Natural killer cell treated with Interleukin-12 subunit alpha and Interleukin-12 subunit beta and Interleukin-15 and Interleukin-18, amount 100 ng/mL, for 72 hours (primary cell): ENCODE results near the gene SCAF8. TPM values are rescaled to one million over a fixed set of nuclear protein-coding genes. Genes with fewer than 3 reads are reported as not detected.
A peak's percentile ranks its signal among the peaks of the same experiment; 100 is the strongest.
"Not testable (repeated sequence)": the region's sequence is repeated elsewhere in the genome, so short reads cannot be mapped to it uniquely, and the experiment has no call there.

ENCODE experiments used
- ATAC-seq, 2 donors: fragments of 150-1000 bp; cut with Tn5 transposase in 1 of 2; sonication (Bioruptor Pico), chemical (Tn5 transposase) in 1 of 2; 2 replicates each; pipeline ENCODE4 v1.10.0; 2021
- DNase-seq: peaks from one replicate; pipeline ENCODE4 v3.0.0; 2022; ENCODE audit warnings: low spot score
- H3K27ac Mint-ChIP-seq, 2 donors: 1 replicate in 1 of 2; 2 replicates in 1 of 2; pipeline ENCODE4 v1.8.0; 2022; ENCODE audit warnings: mixed read lengths in 2 of 2, mild to moderate bottlenecking in 1 of 2, moderate library complexity in 1 of 2
- H3K27me3 Mint-ChIP-seq, 2 donors: 1 replicate in 1 of 2; 2 replicates in 1 of 2; pipeline ENCODE4 v1.8.0; 2022; ENCODE audit warnings: mixed read lengths in 2 of 2
- H3K36me3 Mint-ChIP-seq: one replicate; pipeline ENCODE4 v1.8.0; 2022; ENCODE audit warnings: mixed read lengths
- H3K4me1 Mint-ChIP-seq, 2 donors: 1 replicate in 1 of 2; 2 replicates in 1 of 2; pipeline ENCODE4 v1.8.0; 2022; ENCODE audit warnings: low read depth in 2 of 2, mixed read lengths in 2 of 2, mild to moderate bottlenecking in 1 of 2
- H3K4me3 Mint-ChIP-seq: one replicate; pipeline ENCODE4 v1.8.0; 2022; ENCODE audit warnings: mixed read lengths
- H3K9me3 Mint-ChIP-seq: 2 replicates; pipeline ENCODE4 v1.8.0; 2022; ENCODE audit warnings: mixed read lengths
- total RNA-seq, 2 donors: library from RNA; stranded (reverse); gene quantifications; one replicate each; pipeline ENCODE4 v1.2.3, GENCODE V29; 2022

SCAF8 gene
- total RNA-seq, 2 donors from 2014 or later, result 39.3 to 43.4 TPM

GRCh38 chr6:154811663-154812062 is 78.4 kb downstream of the SCAF8 start:
- H3K9me3 Mint-ChIP-seq, ATAC-seq: not testable (repeated sequence)
- H3K36me3 Mint-ChIP-seq, result peaks cover 44% of the 10 kb centered on the region

GRCh38 chr6:154814063-154814462 is 80.8 kb downstream of the SCAF8 start:
- Mint-ChIP-seq H3K9me3 (no peaks in the 10 kb centered on the region), H3K27me3 (no peaks in the 10 kb centered on the region), H3K4me3 (no peak overlapping the region), H3K27ac (no peak overlapping the region), H3K4me1 (peaks cover 4 to 6% of the 10 kb centered on the region in 2 donors), H3K36me3 (peaks cover 56% of the 10 kb centered on the region)
- ATAC-seq, result no peak
- no peak for DNase-seq

More at GRCh38 chr6:154811663-154812062, 78.4 kb downstream of the SCAF8 start:
- H3K4me3 Mint-ChIP-seq, DNase-seq, H3K4me1 Mint-ChIP-seq, H3K27me3 Mint-ChIP-seq, H3K27ac Mint-ChIP-seq: not testable (repeated sequence)

- H3K27ac Mint-ChIP-seq, result peak overlapping the region; percentile 14 to 41
- no peaks in the 10 kb centered on the region for H3K27me3 Mint-ChIP-seq
- H3K36me3 Mint-ChIP-seq, result peaks cover 41% of the 10 kb centered on the region
- H3K4me1 Mint-ChIP-seq, result peaks cover 4 to 7% of the 10 kb centered on the region in 2 donors
- no peak overlapping the region for H3K4me3 Mint-ChIP-seq
- DNase-seq (no peak), ATAC-seq (no peak)
- H3K9me3 Mint-ChIP-seq, result no peaks in the 10 kb centered on the region
Observed at GRCh38 chr6:154815938-154816820, 83.0 kb downstream of the SCAF8 start.

GRCh38 chr6:154821099-154821498 is 87.9 kb downstream of the SCAF8 start:
- no peak for DNase-seq
- Mint-ChIP-seq H3K9me3 (no peaks in the 10 kb centered on the region), H3K4me1 (peaks cover 11 to 14% of the 10 kb centered on the region in 2 donors), H3K27ac (no peak overlapping the region), H3K36me3 (peaks cover 38% of the 10 kb centered on the region), H3K27me3 (no peaks in the 10 kb centered on the region), H3K4me3 (no peak overlapping the region)
- no peak for ATAC-seq

GRCh38 chr6:154821638-154822037 is 88.4 kb downstream of the SCAF8 start:
- DNase-seq, result no peak
- H3K27ac Mint-ChIP-seq, result peak overlapping the region in 1 of 2 donors; percentile 47
- H3K9me3 Mint-ChIP-seq, result no peaks in the 10 kb centered on the region
- no peak for ATAC-seq
- H3K4me1 Mint-ChIP-seq, result peaks cover 11 to 14% of the 10 kb centered on the region in 2 donors
- H3K36me3 Mint-ChIP-seq, result peaks cover 33% of the 10 kb centered on the region
- H3K4me3 Mint-ChIP-seq, result no peak overlapping the region
- no peaks in the 10 kb centered on the region for H3K27me3 Mint-ChIP-seq

GRCh38 chr6:154822947-154823558 is 89.8 kb downstream of the SCAF8 start:
- peaks cover 11 to 19% of the 10 kb centered on the region in 2 donors for H3K4me1 Mint-ChIP-seq
- H3K36me3 Mint-ChIP-seq, result peaks cover 32% of the 10 kb centered on the region
- no peaks in the 10 kb centered on the region for H3K27me3 Mint-ChIP-seq
- H3K9me3 Mint-ChIP-seq, result no peaks in the 10 kb centered on the region
- peak overlapping the region in 1 of 2 donors; percentile 10 for H3K27ac Mint-ChIP-seq
- no peak overlapping the region for H3K4me3 Mint-ChIP-seq
- no peak for DNase-seq
- ATAC-seq, result no peak

GRCh38 chr6:154824076-154824475 is 90.9 kb downstream of the SCAF8 start:
- ATAC-seq (no peak), DNase-seq (no peak)
- Mint-ChIP-seq H3K27ac (no peak overlapping the region), H3K4me3 (no peak overlapping the region), H3K9me3 (no peaks in the 10 kb centered on the region), H3K4me1 (peaks cover 11 to 19% of the 10 kb centered on the region in 2 donors), H3K27me3 (no peaks in the 10 kb centered on the region), H3K36me3 (peaks cover 25% of the 10 kb centered on the region)

GRCh38 chr6:154829970-154830369 is 96.8 kb downstream of the SCAF8 start:
- ATAC-seq (no peak), DNase-seq (no peak)
- peaks cover 3 to 12% of the 10 kb centered on the region in 2 donors for H3K4me1 Mint-ChIP-seq
- no peaks in the 10 kb centered on the region for H3K27me3 Mint-ChIP-seq
- peaks cover 13% of the 10 kb centered on the region for H3K36me3 Mint-ChIP-seq
- H3K4me3 Mint-ChIP-seq, result no peak overlapping the region
- H3K9me3 Mint-ChIP-seq, result no peaks in the 10 kb centered on the region
- H3K27ac Mint-ChIP-seq, result no peak overlapping the region

- DNase-seq (no peak), ATAC-seq (no peak)
- H3K27ac Mint-ChIP-seq, result no peak overlapping the region
- H3K9me3 Mint-ChIP-seq, result no peaks in the 10 kb centered on the region
- no peaks in the 10 kb centered on the region for H3K27me3 Mint-ChIP-seq
- peaks cover 13% of the 10 kb centered on the region for H3K36me3 Mint-ChIP-seq
- H3K4me1 Mint-ChIP-seq, result peaks cover 3 to 12% of the 10 kb centered on the region in 2 donors
- no peak overlapping the region for H3K4me3 Mint-ChIP-seq
Observed at GRCh38 chr6:154830771-154831170, 97.6 kb downstream of the SCAF8 start.

- no peak for DNase-seq
- H3K4me1 Mint-ChIP-seq, result peaks cover 15 to 18% of the 10 kb centered on the region in 2 donors
- H3K27me3 Mint-ChIP-seq, result no peaks in the 10 kb centered on the region
- no peak overlapping the region for H3K27ac Mint-ChIP-seq
- no peak overlapping the region for H3K4me3 Mint-ChIP-seq
- peaks cover 8% of the 10 kb centered on the region for H3K36me3 Mint-ChIP-seq
- ATAC-seq, result no peak
- H3K9me3 Mint-ChIP-seq, result no peaks in the 10 kb centered on the region
Observed at GRCh38 chr6:154835307-154835706, 102.1 kb downstream of the SCAF8 start.

- no peak for DNase-seq
- Mint-ChIP-seq H3K4me3 (no peak overlapping the region), H3K4me1 (peaks cover 20 to 24% of the 10 kb centered on the region in 2 donors), H3K27me3 (no peaks in the 10 kb centered on the region), H3K27ac (no peak overlapping the region), H3K36me3 (no peaks in the 10 kb centered on the region), H3K9me3 (no peaks in the 10 kb centered on the region)
- ATAC-seq, result no peak
Observed at GRCh38 chr6:154839546-154839945, 106.3 kb downstream of the SCAF8 start.

GRCh38 chr6:154840363-154840762 is 107.1 kb downstream of the SCAF8 start:
- H3K4me3 Mint-ChIP-seq, result no peak overlapping the region
- DNase-seq, result no peak

GRCh38 chr6:154841109-154841508 is 107.9 kb downstream of the SCAF8 start:
- Mint-ChIP-seq H3K27ac (no peak overlapping the region), H3K36me3 (no peaks in the 10 kb centered on the region), H3K4me3 (no peak overlapping the region), H3K27me3 (no peaks in the 10 kb centered on the region), H3K4me1 (peaks cover 20 to 30% of the 10 kb centered on the region in 2 donors), H3K9me3 (no peaks in the 10 kb centered on the region)
- no peak for DNase-seq
- no peak for ATAC-seq

More at GRCh38 chr6:154840363-154840762, 107.1 kb downstream of the SCAF8 start:
- H3K27me3 Mint-ChIP-seq, result no peaks in the 10 kb centered on the region
- no peak overlapping the region for H3K27ac Mint-ChIP-seq
- H3K36me3 Mint-ChIP-seq, result no peaks in the 10 kb centered on the region
- no peak for ATAC-seq
- peaks cover 20 to 28% of the 10 kb centered on the region in 2 donors for H3K4me1 Mint-ChIP-seq
- no peaks in the 10 kb centered on the region for H3K9me3 Mint-ChIP-seq

GRCh38 chr6:154842833-154843232 is 109.6 kb downstream of the SCAF8 start:
- Mint-ChIP-seq H3K27me3 (no peaks in the 10 kb centered on the region), H3K36me3 (peaks cover 4% of the 10 kb centered on the region), H3K4me3 (no peak overlapping the region), H3K9me3 (no peaks in the 10 kb centered on the region), H3K27ac (no peak overlapping the region), H3K4me1 (peaks cover 24 to 33% of the 10 kb centered on the region in 2 donors)
- no peak for ATAC-seq
- no peak for DNase-seq
